H1 (cell line): ENCODE measurements around the gene BCL2L13. TPM values are rescaled to one million over a fixed set of nuclear protein-coding genes. Genes with fewer than 3 reads are reported as not detected.

ENCODE experiments used
- CTCF ChIA-PET: fragments of 300-600 bp; sonication (Branson Sonifier 250); formaldehyde crosslinking; loops from one replicate; lab custom pipeline; 2021; ENCODE audit not compliant: partially characterized antibody; lab: Charles Lee
- POLR2A ChIA-PET: fragments of 300-600 bp; sonication (Branson Sonifier 250); formaldehyde crosslinking; loops from one replicate; lab custom pipeline; 2021; ENCODE audit warnings: inconsistent platforms; ENCODE audit not compliant: partially characterized antibody; lab: Charles Lee
- DNase-seq, 2 experiments: peaks; one replicate each; pipeline versions ENCODE4 v3.0.0 to v3.0.0-alpha.2; 2010 to 2022; ENCODE audit warnings: low spot score in 2 of 2, low read depth in 1 of 2, mixed read lengths in 1 of 2
- FAIRE-seq: peaks from 2 replicates; lab custom pipeline; 2011; peaks lifted over from hg19 to GRCh38; lab: Jason Lieb, UNC
- H2AFZ ChIP-seq: 2 replicates; pipeline ENCODE4 v1.8.1; 2012; ENCODE audit warnings: low read length, inconsistent platforms
- H2AK5ac ChIP-seq: 2 replicates; pipeline ENCODE4 v1.6.1; 2013; ENCODE audit warnings: low read depth, low read length
- H2BK120ac ChIP-seq: replicated peaks from 2 replicates; pipeline ENCODE3; 2013; ENCODE audit warnings: low read depth, low read length, inconsistent platforms
- H2BK12ac ChIP-seq: 2 replicates; pipeline ENCODE4 v1.6.1; 2013; ENCODE audit warnings: low read depth, low read length
- H2BK15ac ChIP-seq: 2 replicates; pipeline ENCODE4 v1.6.1; 2013; ENCODE audit warnings: low read length
- H2BK20ac ChIP-seq: 2 replicates; pipeline ENCODE4 v1.6.1; 2013; ENCODE audit warnings: low read length
- H2BK5ac ChIP-seq: 2 replicates; pipeline ENCODE4 v1.6.1; 2013; ENCODE audit warnings: low read depth, low read length
- H3K14ac ChIP-seq: 2 replicates; pipeline ENCODE4 v1.6.1; 2013; ENCODE audit warnings: inconsistent platforms; ENCODE audit not compliant: insufficient read length
- H3K18ac ChIP-seq: 2 replicates; pipeline ENCODE4 v1.6.1; 2013; ENCODE audit warnings: low read length; ENCODE audit errors: extremely low read depth
- H3K23ac ChIP-seq: 2 replicates; pipeline ENCODE4 v1.6.1; 2013; ENCODE audit warnings: inconsistent platforms; ENCODE audit not compliant: insufficient read length
- H3K23me2 ChIP-seq: 2 replicates; pipeline ENCODE4 v1.6.1; 2013; ENCODE audit warnings: low read depth, low read length
- H3K27ac ChIP-seq: 2 replicates; pipeline ENCODE4 v1.6.1; 2011; ENCODE audit warnings: low read depth, low read length, inconsistent platforms
- H3K27me3 ChIP-seq, 4 experiments: replicated peaks in 1 of 4; 1 replicate in 1 of 4; 2 replicates in 3 of 4; pipeline versions ENCODE4 v1.6.1 to v1.8.1; 2011 to 2013; ENCODE audit warnings: low read length in 3 of 4, mild to moderate bottlenecking in 3 of 4, inconsistent platforms in 2 of 4, mixed read lengths in 2 of 4, moderate library complexity in 1 of 4; ENCODE audit not compliant: control insufficient read depth in 3 of 4, insufficient read depth in 3 of 4; ENCODE audit errors: extremely low read depth in 1 of 4
- H3K36me3 ChIP-seq, 4 experiments: 2 replicates each; pipeline versions ENCODE4 v1.6.1 to v1.8.1; 2011 to 2013; ENCODE audit warnings: mild to moderate bottlenecking in 4 of 4, low read length in 3 of 4, moderate library complexity in 2 of 4, control low read depth in 1 of 4, inconsistent platforms in 1 of 4; ENCODE audit not compliant: insufficient read depth in 4 of 4, control insufficient read depth in 2 of 4
- H3K4ac ChIP-seq: replicated peaks from 2 replicates; pipeline ENCODE3; 2013; ENCODE audit warnings: low read length, low read depth, mixed read lengths, inconsistent platforms; ENCODE audit not compliant: insufficient read length
- H3K4me1 ChIP-seq, 4 experiments: replicated peaks in 1 of 4; 1 replicate in 1 of 4; 2 replicates in 3 of 4; pipeline versions ENCODE4 v1.6.1 to v1.8.1; 2011 to 2013; ENCODE audit warnings: low read length in 3 of 4, inconsistent platforms in 2 of 4, mixed read lengths in 1 of 4; ENCODE audit not compliant: insufficient read depth in 4 of 4, control insufficient read depth in 3 of 4
- H3K4me2 ChIP-seq, 2 experiments: 2 replicates each; pipeline versions ENCODE4 v1.6.1 to v1.8.1; 2011 to 2013; ENCODE audit warnings: low read depth in 2 of 2, low read length in 2 of 2, control low read depth in 1 of 2, inconsistent platforms in 1 of 2, mild to moderate bottlenecking in 1 of 2; ENCODE audit not compliant: insufficient read depth in 1 of 2
- H3K4me3 ChIP-seq, 4 experiments: fragments of 200-600, 300-600 bp in 1 of 4; sonication (generic), shearing (Covaris generic), sonication (Bioruptor Twin) in 1 of 4; 2 replicates each; pipeline versions ENCODE4 v1.5.1 to v1.8.1; 2011 to 2016; ENCODE audit warnings: low read length in 4 of 4, low read depth in 3 of 4, control low read depth in 2 of 4, inconsistent platforms in 2 of 4, mild to moderate bottlenecking in 2 of 4, mixed read lengths in 1 of 4, moderate library complexity in 1 of 4; ENCODE audit not compliant: insufficient read depth in 2 of 4; ENCODE audit errors: extremely low read depth in 1 of 4
- H3K56ac ChIP-seq: replicated peaks from 2 replicates; pipeline ENCODE3; 2013; ENCODE audit warnings: low read depth, mild to moderate bottlenecking, mixed read lengths, low read length, inconsistent platforms; ENCODE audit not compliant: insufficient read length
- H3K79me1 ChIP-seq: 2 replicates; pipeline ENCODE4 v1.6.1; 2013; ENCODE audit warnings: low read depth, low read length, control low read depth
- H3K79me2 ChIP-seq, 2 experiments: 2 replicates each; pipeline versions ENCODE4 v1.6.1 to v1.8.1; 2012 to 2013; ENCODE audit warnings: low read length in 2 of 2, mild to moderate bottlenecking in 2 of 2, inconsistent platforms in 1 of 2; ENCODE audit not compliant: insufficient read depth in 2 of 2, control insufficient read depth in 1 of 2
- H3K9ac ChIP-seq, 4 experiments: replicated peaks in 1 of 4; 1 replicate in 1 of 4; 2 replicates in 3 of 4; pipeline versions ENCODE4 v1.6.1 to v1.8.1; 2011 to 2013; ENCODE audit warnings: low read depth in 3 of 4, low read length in 3 of 4, control low read depth in 2 of 4, mild to moderate bottlenecking in 2 of 4, moderate library complexity in 2 of 4, inconsistent platforms in 1 of 4; ENCODE audit errors: extremely low read depth in 1 of 4
- H3K9me3 ChIP-seq, 2 experiments: 2 replicates each; pipeline versions ENCODE4 v1.6.1 to v1.8.1; 2012 to 2013; ENCODE audit warnings: mild to moderate bottlenecking in 2 of 2, moderate library complexity in 2 of 2, control low read depth in 1 of 2, inconsistent platforms in 1 of 2, low read depth in 1 of 2, low read length in 1 of 2, mixed read lengths in 1 of 2; ENCODE audit not compliant: insufficient read depth in 2 of 2
- H4K20me1 ChIP-seq, 2 experiments: replicated peaks in 1 of 2; 2 replicates each; pipeline versions ENCODE3 to v1.8.1; 2011 to 2013; ENCODE audit warnings: inconsistent platforms in 2 of 2, low read length in 2 of 2, mild to moderate bottlenecking in 1 of 2; ENCODE audit not compliant: insufficient read depth in 2 of 2, control insufficient read depth in 1 of 2
- H4K5ac ChIP-seq: 2 replicates; pipeline ENCODE4 v1.6.1; 2013; ENCODE audit warnings: low read length, low read depth, mixed read lengths, inconsistent platforms; ENCODE audit not compliant: insufficient read length
- H4K8ac ChIP-seq: 2 replicates; pipeline ENCODE4 v1.8.0; 2013; ENCODE audit warnings: mild to moderate bottlenecking, moderate library complexity, low read length, inconsistent platforms; ENCODE audit not compliant: insufficient read depth; ENCODE audit errors: extremely low read depth
- H4K91ac ChIP-seq: replicated peaks from 2 replicates; pipeline ENCODE3; 2013; ENCODE audit warnings: low read length, mixed read lengths, inconsistent platforms; ENCODE audit not compliant: insufficient read length
- BRCA1 ChIP-seq: IDR thresholded peaks from 2 replicates; pipeline ENCODE4 v1.6.1; 2012; ENCODE audit warnings: low read depth, low read length, improper control_type of control experiment
- CBX8 ChIP-seq: fragments of 300-800, 300-1000 bp; sonication (generic); IDR thresholded peaks from 2 replicates; pipeline ENCODE4 v1.7.1; 2016; ENCODE audit warnings: low read depth, low read length, borderline replicate concordance
- CEBPB ChIP-seq: IDR thresholded peaks from 2 replicates; pipeline ENCODE4 v1.6.1; 2012; ENCODE audit warnings: low read depth, low read length
- CHD2 ChIP-seq: IDR thresholded peaks from 2 replicates; pipeline ENCODE4 v1.6.1; 2012; ENCODE audit warnings: low read length, improper control_type of control experiment
- CREB1 ChIP-seq: IDR thresholded peaks from 2 replicates; pipeline ENCODE4 v1.6.1; 2012; ENCODE audit warnings: inconsistent platforms
- EZH2 ChIP-seq: fragments of 200-600 bp; sonication (generic); IDR thresholded peaks from 2 replicates; pipeline ENCODE4 v1.7.1; 2012; ENCODE audit warnings: low read depth, mild to moderate bottlenecking, moderate library complexity, low read length, inconsistent platforms; ENCODE audit not compliant: severe bottlenecking
- FOSL1 ChIP-seq: IDR thresholded peaks from 2 replicates; pipeline ENCODE4 v1.6.1; 2011; ENCODE audit warnings: mild to moderate bottlenecking, low read depth, low read length, moderate library complexity; ENCODE audit not compliant: insufficient read depth
- GTF2F1 ChIP-seq: IDR thresholded peaks from 2 replicates; pipeline ENCODE4 v1.6.1; 2012; ENCODE audit warnings: low read depth, low read length, improper control_type of control experiment, borderline replicate concordance
- PHF8 ChIP-seq: fragments of 200-600 bp; sonication (generic); conservative IDR thresholded peaks from 2 replicates; pipeline ENCODE4 v1.7.1; 2012; ENCODE audit warnings: low read depth, mild to moderate bottlenecking, inconsistent platforms, low read length, moderate library complexity
- POU5F1 ChIP-seq: IDR thresholded peaks from 2 replicates; pipeline ENCODE4 v1.6.1; 2011; ENCODE audit warnings: low read depth, mild to moderate bottlenecking, low read length, moderate library complexity
- RNF2 ChIP-seq: fragments of 200-900, 300-1000 bp; sonication (generic); IDR thresholded peaks from 2 replicates; pipeline ENCODE4 v1.7.1; 2016; ENCODE audit warnings: borderline replicate concordance, low read depth, mild to moderate bottlenecking, antibody characterized with exemption, low read length; ENCODE audit not compliant: poor library complexity, severe bottlenecking; ENCODE audit errors: missing control alignments
- SIX5 ChIP-seq: IDR thresholded peaks from 2 replicates; pipeline ENCODE4 v1.6.1; 2011; ENCODE audit warnings: mild to moderate bottlenecking, low read depth, low read length
- SUZ12 ChIP-seq: fragments of 200-600 bp; sonication (generic); IDR thresholded peaks from 2 replicates; pipeline ENCODE4 v1.6.1; 2012; ENCODE audit warnings: mild to moderate bottlenecking, inconsistent platforms, low read length, moderate library complexity, mixed read lengths
- TEAD4 ChIP-seq: IDR thresholded peaks from 2 replicates; pipeline ENCODE4 v1.6.1; 2012; ENCODE audit warnings: low read depth, low read length, inconsistent platforms, mixed read lengths
- WGBS, 2 experiments: shearing (Covaris generic) in 1 of 2; methylation state at CpG; one replicate each; pipeline versions ENCODE4 v1.1.6 to v1.1.7; 2013 to 2015; ENCODE audit warnings: low lambda C conversion rate in 2 of 2, mixed read lengths in 2 of 2, inconsistent platforms in 1 of 2, low coverage in 1 of 2, missing lambda C conversion rate in 1 of 2; ENCODE audit not compliant: insufficient replicate concordance in 2 of 2, insufficient coverage in 1 of 2, insufficient read length in 1 of 2; ENCODE audit errors: extremely low coverage in 1 of 2, missing lambda C conversion rate in 1 of 2; 5-methylcytosine and 5-hydroxymethylcytosine counted together
- polyA plus RNA-seq, 7 experiments: library from polyadenylated mRNA; depleted of rRNA in 3 of 7; stranded (reverse) in 5 of 7; unstranded in 2 of 7; fragments of >200 nt in 5 of 7; fragments of 200-250 nt in 2 of 7; gene quantifications; 1 replicate in 5 of 7; 2 replicates in 1 of 7; 4 replicates in 1 of 7; pipeline versions ENCODE4 v1.2.1 to v1.2.3, GENCODE V29; 2011 to 2013; ENCODE audit warnings: missing spikeins in 2 of 7, mixed read lengths in 2 of 7
- total RNA-seq: library from RNA; stranded (reverse); fragmentation: NEBNext Ultra II Directional; extraction: Animal tissue kit (Norgen Biotek cat#: 25700); gene quantifications from 2 replicates; pipeline ENCODE4 v1.2.1, GENCODE V29; 2021

BCL2L13 gene
- total and polyA plus RNA-seq, 2 of the 8 experiments (the other 6 are each of a cell fraction or from before 2014, with no cell fraction given), result 20.7 to 35.0 TPM

DNA sequence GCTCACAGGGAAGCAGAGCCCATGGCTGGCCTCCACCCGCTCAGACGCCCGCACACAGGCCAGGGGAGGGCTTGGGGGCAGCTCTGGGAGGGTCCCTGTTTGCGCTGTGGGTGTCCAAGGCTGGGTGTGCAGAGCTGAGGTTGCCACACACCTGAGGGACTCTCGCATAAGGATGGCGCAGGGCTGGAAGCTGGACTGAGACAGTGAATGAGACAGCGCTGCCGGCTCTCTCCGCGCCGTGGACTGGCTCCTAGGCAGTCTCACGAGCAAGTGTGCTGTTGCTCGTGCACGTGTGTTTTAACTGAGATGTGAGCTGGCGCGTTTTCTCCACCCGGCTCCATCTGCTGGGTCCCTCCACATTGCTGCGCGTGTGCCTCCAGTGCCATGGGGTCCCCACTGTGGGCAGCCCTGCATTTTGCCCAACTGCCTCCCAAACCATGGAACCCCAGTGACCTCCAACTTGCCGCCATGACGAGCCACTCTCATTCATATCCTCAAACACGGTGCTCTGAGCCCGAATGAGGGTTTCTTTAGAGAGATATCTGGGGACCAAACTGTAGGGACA lies 139.9 kb downstream of the BCL2L13 start:
- DNase-seq (no peak), FAIRE-seq (no peak)
- Histone ChIP-seq H3K27me3 (no peaks in the 10 kb centered on the region), H3K79me1 (no peaks in the 10 kb centered on the region), H2BK5ac (no peak overlapping the region), H4K8ac (peak overlapping the region; percentile 70; the same call in 1 of the 2 replicates), H3K4ac (no peak overlapping the region), H2BK120ac (no peak overlapping the region), H3K4me1 (peaks cover 0 to 13% (median 9%) of the 10 kb centered on the region in 4 experiments; a peak in 4 of 7 replicates), H3K56ac (no peak overlapping the region), H2BK12ac (no peak overlapping the region), H4K20me1 (no peaks in the 10 kb centered on the region), H4K91ac (no peak overlapping the region), H2BK20ac (no peak overlapping the region), H3K4me2 (no peak overlapping the region), H3K14ac (no peak overlapping the region), H2AFZ (no peak overlapping the region), H3K18ac (no peak overlapping the region), H3K23me2 (peaks cover 6% of the 10 kb centered on the region; the same call in 1 of the 2 replicates), H2AK5ac (no peak overlapping the region), H3K9ac (no peak overlapping the region), H3K79me2 (no peaks in the 10 kb centered on the region; a peak in 1 of 4 replicates), H2BK15ac (no peak overlapping the region), H3K36me3 (no peaks in the 10 kb centered on the region), H3K27ac (no peak overlapping the region), H3K4me3 (no peak overlapping the region), H4K5ac (no peak overlapping the region), H3K23ac (no peak overlapping the region), H3K9me3 (no peaks in the 10 kb centered on the region)
- POLR2A ChIA-PET, result interaction anchor here (1.0 to 1.3 kb wide), 3 partner anchors 9 to 220 kb away, joined by 3 read pairs; no protein-coding TSS in a partner anchor
- 97% methylated on average over 17 of the region's 23 CpGs; no CpG with 5 or more reads in 1 of the 2 experiments for WGBS, 2 experiments
- CTCF ChIA-PET, result interaction anchor here (0.6 to 6.5 kb wide), 5 partner anchors 10 to 54 kb away, joined by 4 to 52 read pairs (median 8); no protein-coding TSS in a partner anchor
- TF ChIP-seq FOSL1 (no peak), RNF2 (no peak), EZH2 (no peak), SUZ12 (no peak), CREB1 (no peak), BRCA1 (no peak), CEBPB (no peak), CHD2 (no peak), POU5F1 (no peak), CBX8 (no peak), TEAD4 (no peak), PHF8 (no peak), GTF2F1 (no peak), SIX5 (no peak)
